Motor neuron (in vitro differentiated cells): Measurements from ENCODE around the gene ZBTB16. TPM values are rescaled to one million over a fixed set of nuclear protein-coding genes. Genes with fewer than 3 reads are reported as not detected.

Experiments
- ATAC-seq, 8 experiments: fragments of 200-7000 bp; cut with Tn5 transposase; replicated peaks in 6 of 8; 2 replicates each; pipeline ENCODE4 v1.8.0; 2021; ENCODE audit warnings: mild to moderate bottlenecking in 8 of 8, moderate library complexity in 8 of 8
- H3K27ac ChIP-seq, 2 donors: fragments of 250-450 bp; sonication (Bioruptor Pico); 2 replicates each; pipeline ENCODE4 v1.9.0; 2021; ENCODE audit warnings: antibody characterized with exemption in 2 of 2, mild to moderate bottlenecking in 2 of 2, moderate library complexity in 1 of 2
- H3K4me1 ChIP-seq, 2 donors: fragments of 250-450 bp; sonication (Bioruptor Pico); replicated peaks in 1 of 2; 2 replicates each; pipeline ENCODE4 v1.6.1; 2021; ENCODE audit warnings: antibody characterized with exemption in 2 of 2, mild to moderate bottlenecking in 2 of 2, moderate library complexity in 1 of 2
- H3K4me3 ChIP-seq, 5 donors: fragments of 250-450 bp; sonication (Bioruptor Pico); 2 replicates each; pipeline ENCODE4 v1.9.0; 2021; ENCODE audit warnings: antibody characterized with exemption in 5 of 5, mild to moderate bottlenecking in 5 of 5, moderate library complexity in 4 of 5
- WGBS, 10 experiments: fragments of 450-650 bp; shearing (Covaris generic); methylation state at CpG; one replicate each; pipeline ENCODE4 v1.0.0; 2022; 5-methylcytosine and 5-hydroxymethylcytosine counted together
- in situ Hi-C, 9 experiments: fragments of 400-800 bp; cut with MboI; loops; one replicate each; pipeline ENCODE4 v1.15.0; 2021; ENCODE audit warnings: low sequenced_read_pairs in 9 of 9, low pct_unique_long_range_greater_than_20kb in 2 of 9; ENCODE audit not compliant: unreplicated experiment in 9 of 9
- total RNA-seq, 8 experiments: library from RNA; unstranded; fragments of 300-600 nt; gene quantifications; 2 replicates each; pipeline versions ENCODE4 v1.2.3 to v1.2.4, GENCODE V29; 2022

Gene ZBTB16
- total RNA-seq, 8 experiments from 2014 or later, result 0.07 to 26.6 (median 7.3) TPM; not detected in 1

GRCh38 chr11:114158421-114158820 lies 98.9 kb downstream of the ZBTB16 start:
- WGBS, 10 experiments, result 20 to 100% (median 86%) methylated on average over 2 to 6 of the region's 6 CpGs; no CpG with 5 or more reads in 3 of the 10 experiments
- Histone ChIP-seq H3K4me3 (no peak overlapping the region), H3K4me1 (peaks cover 19 to 29% of the 10 kb centered on the region in 2 donors), H3K27ac (no peak overlapping the region)
- no peak for ATAC-seq
- in situ Hi-C loops, result loop anchor here in 1 of 9 experiments (25.0 kb wide), 1 partner anchor 96 kb away; the partner anchor contains the start of gene ZBTB16

GRCh38 chr11:114158886-114159285 lies 99.4 kb downstream of the ZBTB16 start:
- WGBS, 10 experiments, result 87 to 100% (median 98%) methylated on average over 1 to 5 of the region's 7 CpGs; no CpG with 5 or more reads in 3 of the 10 experiments
- no peak overlapping the region for H3K4me3 ChIP-seq
- in situ Hi-C loops, result loop anchor here in 1 of 9 experiments (25.0 kb wide), 1 partner anchor 97 kb away; the partner anchor contains the start of gene ZBTB16
- no peak overlapping the region for H3K27ac ChIP-seq
- H3K4me1 ChIP-seq, result peaks cover 24 to 34% of the 10 kb centered on the region in 2 donors
- no peak for ATAC-seq

- H3K27ac ChIP-seq, result no peak overlapping the region
- H3K4me1 ChIP-seq, result peaks cover 28 to 38% of the 10 kb centered on the region in 2 donors
- in situ Hi-C loops, result loop anchor here in 1 of 9 experiments (25.0 kb wide), 1 partner anchor 97 kb away; the partner anchor contains the start of gene ZBTB16
- WGBS, 10 experiments, result 43 to 100% (median 78%) methylated on average over 1 to 5 of the region's 5 CpGs
- no peak overlapping the region for H3K4me3 ChIP-seq
- no peak for ATAC-seq
Observed at GRCh38 chr11:114159320-114159719, 99.8 kb downstream of the ZBTB16 start.

GRCh38 chr11:114159802-114160632 lies 100.5 kb downstream of the ZBTB16 start:
- Histone ChIP-seq H3K27ac (no peak overlapping the region), H3K4me1 (peaks cover 35 to 45% of the 10 kb centered on the region in 2 donors), H3K4me3 (no peak overlapping the region)
- peak; percentile 81 to 95 (median 90) for ATAC-seq
- 0 to 67% (median 37%) methylated on average over 4 to 11 of the region's 18 CpGs for WGBS, 10 experiments
- in situ Hi-C loops, result loop anchor here in 1 of 9 experiments (25.0 kb wide), 1 partner anchor 98 kb away; the partner anchor contains the start of gene ZBTB16

GRCh38 chr11:114160894-114161293 lies 101.4 kb downstream of the ZBTB16 start:
- H3K27ac ChIP-seq, result no peak overlapping the region

DNA sequence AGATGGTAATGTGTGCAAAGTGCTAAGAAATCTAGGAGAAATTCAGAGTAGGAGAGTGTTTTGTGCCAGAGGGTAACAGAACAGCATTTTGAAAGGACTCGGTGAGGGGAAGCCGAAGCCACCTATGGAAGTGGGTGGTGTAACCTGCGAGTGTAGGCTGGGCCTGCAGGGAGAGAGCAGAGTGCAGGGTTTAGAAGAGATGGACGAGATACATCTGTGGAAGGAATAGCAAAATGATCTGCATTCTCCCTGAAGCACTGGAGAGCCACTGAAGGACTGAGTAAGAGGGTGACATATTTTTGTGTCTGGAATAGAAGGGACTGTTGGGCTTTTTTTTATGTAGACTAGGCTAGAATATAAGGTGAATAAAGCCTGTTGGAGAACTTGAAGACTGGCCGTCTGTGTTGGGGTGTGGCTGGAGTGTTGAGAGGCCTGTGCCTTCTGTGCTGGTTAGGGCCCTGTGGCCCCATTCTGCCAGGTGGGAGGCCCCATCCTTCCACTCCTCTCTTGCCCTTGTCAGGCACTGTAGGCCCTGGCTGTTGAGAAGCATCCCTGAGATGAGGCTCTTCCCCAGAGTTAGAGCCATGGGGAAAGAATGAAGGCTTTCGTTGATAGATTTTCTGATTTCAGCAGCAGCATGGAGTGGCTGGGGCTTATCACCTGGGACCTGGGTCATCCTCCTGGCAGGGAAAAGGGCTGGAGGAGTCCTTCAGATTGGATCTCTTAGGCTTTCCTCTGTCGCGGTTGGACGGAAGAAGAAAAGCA lies 102.2 kb downstream of the ZBTB16 start:
- Histone ChIP-seq H3K27ac (no peak overlapping the region), H3K4me3 (no peak overlapping the region), H3K4me1 (peaks cover 47 to 58% of the 10 kb centered on the region in 2 donors)
- in situ Hi-C loops, result loop anchor here in 1 of 9 experiments (25.0 kb wide), 1 partner anchor 99 kb away; the partner anchor contains the start of gene ZBTB16
- WGBS, 10 experiments, result 40 to 100% (median 88%) methylated on average over 1 to 8 of the region's 9 CpGs
- ATAC-seq, result no peak

More at GRCh38 chr11:114160894-114161293, 101.4 kb downstream of the ZBTB16 start:
- 35 to 100% (median 72%) methylated on average over 1 to 3 of the region's 6 CpGs; no CpG with 5 or more reads in 4 of the 10 experiments for WGBS, 10 experiments
- peaks cover 39 to 52% of the 10 kb centered on the region in 2 donors for H3K4me1 ChIP-seq
- no peak overlapping the region for H3K4me3 ChIP-seq
- ATAC-seq, result no peak
- in situ Hi-C loops, result loop anchor here in 1 of 9 experiments (25.0 kb wide), 1 partner anchor 99 kb away; the partner anchor contains the start of gene ZBTB16

DNA sequence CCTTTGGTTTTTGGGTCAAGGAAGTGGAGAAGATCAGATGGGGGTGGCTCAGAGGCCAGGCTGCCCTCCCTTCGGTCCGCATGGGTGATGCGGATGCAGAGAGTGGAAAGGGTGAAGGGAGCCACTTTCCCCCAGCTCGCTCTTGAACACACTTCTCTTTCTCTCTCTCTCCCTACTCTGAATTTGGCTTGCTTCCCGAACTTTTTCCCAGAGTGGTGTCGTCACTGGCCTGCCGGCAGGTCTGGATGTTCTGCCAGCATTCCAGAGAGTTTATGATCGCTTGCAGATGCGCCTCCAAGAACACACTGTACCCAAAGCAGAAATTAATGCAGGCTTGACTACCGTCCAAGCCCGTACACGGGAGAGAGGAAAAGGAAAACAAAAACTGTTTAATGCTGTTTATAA lies 103.2 kb downstream of the ZBTB16 start:
- Histone ChIP-seq H3K4me3 (no peak overlapping the region), H3K4me1 (peaks cover 58 to 66% of the 10 kb centered on the region in 2 donors), H3K27ac (no peak overlapping the region)
- peak; percentile 12 to 87 (median 31) for ATAC-seq
- 0 to 63% (median 25%) methylated on average over 1 to 12 of the region's 12 CpGs; no CpG with 5 or more reads in 2 of the 10 experiments for WGBS, 10 experiments
- in situ Hi-C loops, result loop anchor here in 1 of 9 experiments (25.0 kb wide), 1 partner anchor 100 kb away; the partner anchor contains the start of gene ZBTB16

- peak in 2 of 8 experiments; percentile 2 to 5 for ATAC-seq
- Histone ChIP-seq H3K27ac (no peak overlapping the region), H3K4me1 (peaks cover 63 to 71% of the 10 kb centered on the region in 2 donors)
Observed at GRCh38 chr11:114163229-114163631, 103.7 kb downstream of the ZBTB16 start.

GRCh38 chr11:114163830-114164401 lies 104.4 kb downstream of the ZBTB16 start:
- H3K4me3 ChIP-seq, result no peak overlapping the region
- WGBS, 10 experiments, result 0 to 79% (median 40%) methylated on average over 1 to 7 of the region's 9 CpGs
- in situ Hi-C loops, result loop anchor here in 1 of 9 experiments (25.0 kb wide), 1 partner anchor 102 kb away; the partner anchor contains the start of gene ZBTB16
- H3K27ac ChIP-seq, result no peak overlapping the region
- peak in 3 of 8 experiments; percentile 12 to 18 (median 12) for ATAC-seq
- H3K4me1 ChIP-seq, result peaks cover 69 to 76% of the 10 kb centered on the region in 2 donors

More at GRCh38 chr11:114163229-114163631, 103.7 kb downstream of the ZBTB16 start:
- 6 to 81% (median 43%) methylated on average over 2 to 4 of the region's 7 CpGs; no CpG with 5 or more reads in 6 of the 10 experiments for WGBS, 10 experiments
- in situ Hi-C loops, result loop anchor here in 1 of 9 experiments (25.0 kb wide), 1 partner anchor 101 kb away; the partner anchor contains the start of gene ZBTB16
- H3K4me3 ChIP-seq, result no peak overlapping the region

DNA sequence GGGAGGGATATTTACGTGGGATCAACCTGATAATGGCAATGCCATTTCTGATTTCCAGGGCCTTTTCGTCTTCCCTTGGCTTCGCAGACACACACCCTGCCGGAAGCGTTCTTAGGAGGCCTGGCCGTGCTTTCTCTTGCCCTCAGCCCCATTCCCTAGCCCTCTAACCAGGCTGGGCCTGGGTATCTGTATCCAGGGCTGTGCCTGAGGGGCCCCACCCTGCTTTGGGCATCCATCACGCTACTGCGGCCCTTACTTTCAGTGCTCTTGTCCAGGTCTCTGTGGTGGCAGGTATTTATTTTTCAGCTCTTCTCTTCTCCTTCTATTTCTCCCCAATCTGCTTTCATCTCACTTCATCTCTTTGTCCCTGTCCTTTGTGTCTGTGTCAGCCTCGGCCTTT lies 105.0 kb downstream of the ZBTB16 start:
- H3K4me1 ChIP-seq, result peaks cover 69 to 76% of the 10 kb centered on the region in 2 donors
- in situ Hi-C loops, result loop anchor here in 1 of 9 experiments (25.0 kb wide), 1 partner anchor 102 kb away; the partner anchor contains the start of gene ZBTB16
- 0 to 87% (median 65%) methylated on average over 1 to 8 of the region's 9 CpGs for WGBS, 10 experiments
- H3K27ac ChIP-seq, result no peak overlapping the region
- no peak overlapping the region for H3K4me3 ChIP-seq
- no peak for ATAC-seq

DNA sequence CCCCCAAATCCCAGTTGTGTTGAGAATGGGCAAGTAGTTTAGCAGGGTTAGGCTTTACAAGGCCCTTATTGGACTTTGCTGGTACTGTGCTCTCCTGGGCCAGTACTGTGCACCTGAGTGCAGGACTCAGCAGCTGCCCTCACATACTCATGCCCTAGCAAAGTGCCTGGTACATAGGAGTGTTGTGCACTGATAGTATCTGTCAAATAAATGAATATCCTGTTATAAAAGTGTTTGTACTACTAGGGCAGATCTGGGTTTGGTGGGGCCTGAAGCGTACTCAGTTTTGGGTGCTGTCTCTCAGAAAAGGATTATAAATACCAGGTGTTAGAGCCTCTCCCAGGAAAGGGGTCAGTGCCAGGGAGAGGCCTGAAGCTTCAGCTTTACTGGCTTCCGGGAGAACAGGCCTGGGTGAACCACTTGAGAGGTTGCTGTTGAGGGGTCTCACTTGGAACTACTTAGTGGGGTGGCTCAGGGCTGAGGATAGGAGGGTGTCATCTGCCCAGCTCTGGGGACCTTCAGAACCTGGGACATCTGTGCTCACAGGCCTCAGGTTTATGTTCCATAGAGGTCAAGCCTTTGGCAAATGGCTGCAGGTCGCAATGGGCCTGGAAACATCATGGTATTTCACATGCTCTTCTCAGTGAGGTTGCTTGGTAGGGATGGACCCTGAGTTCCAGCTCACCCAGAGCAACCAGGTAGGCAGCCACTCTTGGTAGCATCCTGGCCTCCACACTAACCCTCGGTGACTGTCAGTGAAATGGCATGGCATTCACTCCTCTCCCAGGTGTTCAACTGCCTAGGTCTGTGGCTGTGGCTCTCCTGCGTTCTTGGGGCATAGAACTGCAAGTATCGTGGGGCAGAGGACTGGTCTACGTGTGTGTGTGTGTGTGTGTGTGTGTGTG lies 106.1 kb downstream of the ZBTB16 start:
- Histone ChIP-seq H3K4me3 (no peak overlapping the region), H3K4me1 (peaks cover 68 to 78% of the 10 kb centered on the region in 2 donors), H3K27ac (no peak overlapping the region)
- in situ Hi-C loops, result loop anchor here in 1 of 9 experiments (25.0 kb wide), 1 partner anchor 103 kb away; the partner anchor contains the start of gene ZBTB16
- WGBS, 10 experiments, result 94 to 100% (median 100%) methylated on average over 1 to 3 of the region's 7 CpGs; no CpG with 5 or more reads in 4 of the 10 experiments
- ATAC-seq, result no peak
